OCI-LY7 (cell line): Measurements from ENCODE around the gene ULBP1. TPM values are rescaled to one million over a fixed set of nuclear protein-coding genes. Genes with fewer than 3 reads are reported as not detected.

ENCODE experiments used
- BruUV-seq: library from RNA; stranded (reverse); fragments of 400-500 nt; replicated peaks from 2 replicates; lab custom pipeline; 2021; lab: Mats Ljungman, UMichigan
- CTCF ChIA-PET: fragments of 300-600 bp; sonication (Branson Sonifier 250); formaldehyde crosslinking; loops from one replicate; lab custom pipeline; 2022; ENCODE audit warnings: antibody characterized with exemption; ENCODE audit not compliant: unreplicated experiment; lab: Charles Lee
- POLR2A ChIA-PET: fragments of 300-600 bp; sonication (Branson Sonifier 250); formaldehyde crosslinking; loops from one replicate; lab custom pipeline; 2022; ENCODE audit warnings: antibody characterized with exemption; lab: Charles Lee
- DNase-seq: peaks from one replicate; pipeline ENCODE4 v3.0.0-alpha.2; 2015; ENCODE audit warnings: low spot score
- H2AFZ ChIP-seq: fragments of 200-600 bp; sonication (generic), shearing (Covaris generic); 2 replicates; pipeline ENCODE4 v1.6.1; 2014; ENCODE audit warnings: mild to moderate bottlenecking, antibody characterized with exemption, low read length, moderate library complexity
- H3K27ac ChIP-seq: fragments of 200-600 bp; sonication (generic); 2 replicates; pipeline ENCODE4 v1.5.1; 2014; ENCODE audit warnings: mixed run types, low read depth, mild to moderate bottlenecking, moderate library complexity, low read length, inconsistent platforms; ENCODE audit not compliant: poor library complexity, severe bottlenecking
- H3K36me3 ChIP-seq: fragments of 200-600 bp; sonication (generic); 2 replicates; pipeline ENCODE4 v1.6.1; 2014; ENCODE audit warnings: mild to moderate bottlenecking, antibody characterized with exemption, low read length, moderate library complexity, mixed read lengths; ENCODE audit not compliant: insufficient read depth
- H3K4me1 ChIP-seq: fragments of 200-600 bp; sonication (generic); 2 replicates; pipeline ENCODE4 v1.5.1; 2014; ENCODE audit warnings: mild to moderate bottlenecking, low read length; ENCODE audit not compliant: insufficient read depth, poor library complexity, severe bottlenecking
- H3K4me2 ChIP-seq: fragments of 200-600 bp; sonication (generic); 2 replicates; pipeline ENCODE4 v1.6.1; 2014; ENCODE audit warnings: mild to moderate bottlenecking, low read length
- H3K4me3 ChIP-seq: fragments of 200-600 bp; sonication (generic); 2 replicates; pipeline ENCODE4 v1.5.1; 2014; ENCODE audit warnings: mild to moderate bottlenecking, low read depth, low read length; ENCODE audit not compliant: poor library complexity, severe bottlenecking
- H3K79me2 ChIP-seq: fragments of 200-600 bp; sonication (generic); 2 replicates; pipeline ENCODE4 v1.6.1; 2016; ENCODE audit warnings: low read depth, mild to moderate bottlenecking, low read length, moderate library complexity, mixed read lengths; ENCODE audit not compliant: insufficient read depth
- H3K9me2 ChIP-seq: fragments of 200-600 bp; sonication (generic); 2 replicates; pipeline ENCODE4 v1.6.1; 2016; ENCODE audit warnings: mild to moderate bottlenecking, low read length, mixed read lengths; ENCODE audit not compliant: insufficient read depth
- H3K9me3 ChIP-seq: fragments of 200-600 bp; sonication (generic); 2 replicates; pipeline ENCODE4 v1.6.1; 2014; ENCODE audit warnings: mild to moderate bottlenecking, mixed run types, low read length, mixed read lengths
- H4K20me1 ChIP-seq: fragments of 200-600 bp; sonication (generic); 2 replicates; pipeline ENCODE4 v1.6.1; 2014; ENCODE audit warnings: mild to moderate bottlenecking, antibody characterized with exemption, low read length, moderate library complexity, mixed read lengths; ENCODE audit not compliant: insufficient read depth
- CTCF ChIP-seq: fragments of 200-600 bp; sonication (generic); conservative IDR thresholded peaks from 2 replicates; pipeline ENCODE4 v1.5.1; 2014; ENCODE audit warnings: mild to moderate bottlenecking, antibody characterized with exemption, low read length, moderate library complexity, mixed read lengths
- EZH2phosphoT487 ChIP-seq: fragments of 200-600 bp; sonication (generic); IDR thresholded peaks from 2 replicates; pipeline ENCODE4 v1.6.1; 2018; ENCODE audit warnings: low read depth, borderline replicate concordance, mild to moderate bottlenecking, mixed run types, antibody characterized with exemption, low read length, moderate library complexity, mixed read lengths
- intact Hi-C: fragments of 100-400 bp; cut with micrococcal nuclease; formaldehyde crosslinking; loops from one replicate; pipeline ENCODE4 v1.10.0; 2022; ENCODE audit not compliant: unreplicated experiment
- total RNA-seq, 2 experiments: library from RNA; depleted of rRNA in 1 of 2; stranded (reverse); fragments of >200 nt in 1 of 2; shearing (Covaris generic) in 1 of 2; gene quantifications; 2 replicates each; pipeline ENCODE4 v1.2.3, GENCODE V29; 2014 to 2022

The ULBP1 gene
- total RNA-seq, 2 experiments from 2014 or later = 0.79 to 2.3 TPM

- Histone ChIP-seq H3K36me3 (no peaks in the 10 kb centered on the region), H3K4me1 (peaks cover 5% of the 10 kb centered on the region), H3K9me2 (no peaks in the 10 kb centered on the region), H3K9me3 (no peaks in the 10 kb centered on the region), H2AFZ (no peak overlapping the region), H4K20me1 (no peaks in the 10 kb centered on the region), H3K4me2 (no peak overlapping the region), H3K4me3 (no peak overlapping the region), H3K27ac (no peak overlapping the region), H3K79me2 (no peaks in the 10 kb centered on the region)
- intact Hi-C loops = loop anchor here (5.0 to 10.0 kb wide), 2 partner anchors 397 to 455 kb away; no protein-coding TSS in a partner anchor
- ChIA-PET POLR2A (no interaction called here), CTCF (no interaction called here)
- no peak for DNase-seq
- TF ChIP-seq CTCF (no peak), EZH2phosphoT487 (no peak)
- no TSS peak for BruUV-seq
These were observed 23.7 kb upstream of the ULBP1 start for GRCh38 chr6:149939909-149940671.

- no peak overlapping the region for H3K27ac ChIP-seq
- no peak for TF ChIP-seq CTCF
- intact Hi-C loops = loop anchor here (5.0 kb wide), 1 partner anchor 397 kb away; no protein-coding TSS in a partner anchor
- no peak overlapping the region for H2AFZ ChIP-seq
- no TSS peak for BruUV-seq
- H3K79me2 ChIP-seq = no peaks in the 10 kb centered on the region
- H4K20me1 ChIP-seq = no peaks in the 10 kb centered on the region
- POLR2A ChIA-PET = no interaction called here
- no peaks in the 10 kb centered on the region for H3K36me3 ChIP-seq
- no peak for DNase-seq
- CTCF ChIA-PET = no interaction called here
- no peak overlapping the region for H3K4me3 ChIP-seq
- H3K4me1 ChIP-seq = peaks cover 5% of the 10 kb centered on the region
- no peaks in the 10 kb centered on the region for H3K9me2 ChIP-seq
- H3K9me3 ChIP-seq = no peaks in the 10 kb centered on the region
- no peak overlapping the region for H3K4me2 ChIP-seq
These were observed 23.1 kb upstream of the ULBP1 start for GRCh38 chr6:149940672-149940982.
